ENCODE measurements around the gene CACNA1S.

- TF ChIP-seq, protein P1, sequence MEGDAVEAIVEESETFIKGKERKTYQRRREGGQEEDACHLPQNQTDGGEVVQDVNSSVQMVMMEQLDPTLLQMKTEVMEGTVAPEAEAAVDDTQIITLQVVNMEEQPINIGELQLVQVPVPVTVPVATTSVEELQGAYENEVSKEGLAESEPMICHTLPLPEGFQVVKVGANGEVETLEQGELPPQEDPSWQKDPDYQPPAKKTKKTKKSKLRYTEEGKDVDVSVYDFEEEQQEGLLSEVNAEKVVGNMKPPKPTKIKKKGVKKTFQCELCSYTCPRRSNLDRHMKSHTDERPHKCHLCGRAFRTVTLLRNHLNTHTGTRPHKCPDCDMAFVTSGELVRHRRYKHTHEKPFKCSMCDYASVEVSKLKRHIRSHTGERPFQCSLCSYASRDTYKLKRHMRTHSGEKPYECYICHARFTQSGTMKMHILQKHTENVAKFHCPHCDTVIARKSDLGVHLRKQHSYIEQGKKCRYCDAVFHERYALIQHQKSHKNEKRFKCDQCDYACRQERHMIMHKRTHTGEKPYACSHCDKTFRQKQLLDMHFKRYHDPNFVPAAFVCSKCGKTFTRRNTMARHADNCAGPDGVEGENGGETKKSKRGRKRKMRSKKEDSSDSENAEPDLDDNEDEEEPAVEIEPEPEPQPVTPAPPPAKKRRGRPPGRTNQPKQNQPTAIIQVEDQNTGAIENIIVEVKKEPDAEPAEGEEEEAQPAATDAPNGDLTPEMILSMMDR (IDR thresholded peaks at IDR 0.05): no peak
- no peak for TF ChIP-seq ZFX (IDR thresholded peaks at IDR 0.05; ENCODE audit: borderline replicate concordance)
These were observed 96.6 kb downstream of the CACNA1S start for GRCh38 chr1:201015551-201016091.
